HG03342 (cell line): ENCODE data around the gene CACNA1S.

Experiments used
- ATAC-seq: cut with Tn5 transposase; IDR thresholded peaks from one replicate; pipeline ENCODE4 v1.9.1; 2021; ENCODE audit warnings: mild to moderate bottlenecking, moderate library complexity; ENCODE audit not compliant: unreplicated experiment

CACNA1S gene

DNA sequence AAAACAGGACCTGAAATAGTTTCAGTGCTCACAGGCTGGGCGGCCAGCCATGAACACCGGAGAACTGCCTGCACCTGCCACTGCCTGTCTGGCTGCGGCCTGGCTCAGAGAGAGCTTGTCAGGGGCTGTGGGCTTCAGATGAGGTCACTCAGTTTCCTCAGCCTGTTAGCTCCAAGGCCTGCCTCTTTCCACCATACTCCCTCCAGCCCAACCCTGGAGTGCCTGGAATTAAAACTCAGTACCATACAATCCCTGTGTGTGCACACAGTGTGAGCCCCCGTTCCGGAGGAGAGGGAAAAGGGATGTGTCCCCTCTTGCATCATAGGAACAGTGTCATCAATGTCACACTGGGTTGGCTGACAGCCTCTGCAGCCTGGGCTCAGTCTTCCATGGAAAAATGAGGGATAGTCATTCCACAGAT lies 16.2 kb downstream of the CACNA1S start:
- ATAC-seq, result no peak

DNA sequence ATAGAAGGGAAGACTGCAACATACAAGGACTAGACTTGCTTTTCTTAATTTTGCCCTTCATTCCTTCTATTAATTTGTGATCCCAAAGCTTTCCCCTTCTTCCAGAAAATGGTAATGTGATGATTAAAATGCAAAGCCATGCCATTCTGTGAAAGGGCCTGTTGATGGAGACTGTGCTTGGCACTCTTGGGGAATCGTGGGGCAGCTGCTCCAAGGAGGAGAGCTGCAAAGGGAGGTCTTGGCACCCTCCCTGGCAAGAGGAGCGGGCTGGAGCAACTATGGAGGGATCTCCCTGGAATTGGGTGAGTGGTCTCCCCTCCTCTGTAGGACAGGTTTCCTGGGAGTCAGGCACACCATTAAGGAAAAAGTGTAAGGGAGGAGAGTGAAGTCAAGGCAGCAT lies 16.6 kb downstream of the CACNA1S start:
- no peak for ATAC-seq

DNA sequence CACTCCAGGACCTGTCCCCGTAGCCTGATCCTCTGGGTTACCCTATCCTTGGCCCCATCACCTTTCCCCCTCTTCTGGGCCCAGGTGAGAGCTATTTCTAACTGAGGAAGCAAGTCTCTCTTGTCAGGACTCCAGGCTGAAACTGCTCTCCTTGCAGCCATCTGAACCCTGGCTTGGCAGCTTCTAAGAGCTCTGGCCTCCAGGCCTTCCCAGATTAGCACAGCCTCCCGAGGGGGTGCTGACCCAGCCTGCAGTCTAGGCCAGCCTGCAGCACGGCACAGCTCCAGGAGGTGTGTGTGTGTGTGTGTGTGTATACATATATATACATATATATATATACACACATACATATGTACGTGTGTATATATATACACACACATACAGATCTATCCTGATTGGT lies 17.4 kb downstream of the CACNA1S start:
- no peak for ATAC-seq

DNA sequence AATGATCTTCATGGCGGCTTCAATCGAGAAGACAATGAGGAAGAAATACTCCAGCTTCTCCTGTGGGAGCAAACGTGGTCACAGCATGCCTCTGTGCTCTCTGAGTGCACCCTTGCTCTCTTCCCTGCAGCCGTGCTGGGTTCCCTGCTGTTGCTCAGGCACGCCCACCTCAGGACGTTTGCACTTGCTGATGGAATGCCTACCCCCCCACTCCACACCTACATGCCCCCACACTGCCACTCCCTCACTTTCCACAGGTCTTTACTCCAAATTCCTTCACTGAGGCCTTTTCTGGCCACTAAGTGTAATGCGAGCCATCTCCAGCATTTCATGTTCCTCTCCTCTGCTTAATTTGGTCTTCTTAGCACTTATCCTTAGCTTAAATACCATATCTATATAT lies 18.3 kb downstream of the CACNA1S start:
- no peak for ATAC-seq

DNA sequence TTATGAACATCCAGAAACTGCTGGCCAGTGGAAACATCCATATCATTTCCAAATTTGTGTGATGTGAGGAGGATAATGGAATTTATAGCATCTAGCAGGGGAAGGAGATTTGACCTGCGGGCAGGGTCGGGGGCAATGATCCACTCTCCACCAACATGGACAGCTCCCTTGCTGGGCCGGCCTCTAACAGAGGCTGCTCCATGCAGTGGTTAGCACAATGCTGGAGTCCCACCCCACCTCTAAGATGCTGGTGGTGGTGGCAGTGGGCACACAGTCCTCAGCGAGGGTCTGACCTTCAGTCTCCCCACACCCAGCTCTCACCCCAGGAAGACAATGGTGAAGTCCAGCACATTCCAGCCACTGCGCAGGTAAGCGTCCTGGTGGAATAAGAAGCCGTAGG lies 18.7 kb downstream of the CACNA1S start:
- no peak for ATAC-seq

DNA sequence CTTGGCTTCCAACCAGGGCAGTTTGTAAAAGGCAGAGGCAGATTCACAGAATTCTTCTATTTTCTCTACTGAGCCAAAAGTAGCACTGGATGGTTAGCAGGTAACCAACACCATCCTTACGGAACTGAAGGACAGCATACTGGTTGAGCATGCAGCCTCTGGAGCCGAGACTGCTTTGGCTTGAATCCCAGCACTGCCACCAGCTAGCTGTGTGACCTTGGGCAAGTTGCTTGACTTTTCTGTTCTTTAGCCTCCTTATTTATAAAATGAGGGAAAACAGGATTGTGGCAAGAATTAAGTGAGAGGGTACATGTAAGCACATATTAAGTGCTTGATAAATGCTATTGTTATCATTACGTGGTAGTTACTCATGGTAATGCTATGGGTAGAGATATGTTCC lies 19.5 kb downstream of the CACNA1S start:
- no peak for ATAC-seq

DNA sequence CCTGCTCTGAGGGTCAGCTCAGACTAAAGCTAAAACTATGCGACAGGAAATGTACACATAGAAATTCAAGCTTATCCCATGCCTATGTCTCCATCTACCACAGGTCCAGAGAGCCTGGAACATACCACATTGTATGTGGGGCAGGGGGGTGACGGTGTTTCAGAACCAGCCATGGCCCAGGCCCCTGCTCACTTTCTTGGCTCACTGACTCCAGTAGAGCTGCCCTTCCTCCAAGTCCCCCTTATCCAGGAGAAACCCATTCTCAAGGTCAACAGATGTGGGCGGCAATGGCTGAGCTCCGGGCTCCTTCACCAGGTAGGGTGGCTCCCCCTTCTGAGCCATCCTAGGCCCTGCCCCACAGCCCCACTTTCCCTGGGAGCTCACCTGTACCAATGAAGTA lies 21.0 kb downstream of the CACNA1S start:
- ATAC-seq, result no peak

DNA sequence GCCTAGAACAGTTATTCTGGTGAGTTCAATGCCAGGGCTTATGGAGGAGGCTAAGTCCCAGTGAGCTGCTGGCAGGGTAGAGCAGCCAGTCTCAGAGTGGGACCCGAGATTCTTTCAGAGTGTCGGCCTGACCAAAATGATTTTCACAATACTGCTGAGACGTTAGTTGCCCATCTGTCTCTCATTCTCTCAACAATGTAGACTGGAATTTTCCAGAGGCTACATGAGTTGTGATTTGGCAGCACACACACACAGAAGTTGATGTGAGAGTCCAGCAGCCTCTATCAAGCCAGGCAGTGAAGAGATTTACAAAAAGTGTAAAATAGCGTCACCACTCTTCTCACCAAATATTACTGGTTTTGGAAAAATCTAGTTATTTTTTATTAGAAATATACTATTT lies 21.7 kb downstream of the CACNA1S start:
- ATAC-seq, result no peak

DNA sequence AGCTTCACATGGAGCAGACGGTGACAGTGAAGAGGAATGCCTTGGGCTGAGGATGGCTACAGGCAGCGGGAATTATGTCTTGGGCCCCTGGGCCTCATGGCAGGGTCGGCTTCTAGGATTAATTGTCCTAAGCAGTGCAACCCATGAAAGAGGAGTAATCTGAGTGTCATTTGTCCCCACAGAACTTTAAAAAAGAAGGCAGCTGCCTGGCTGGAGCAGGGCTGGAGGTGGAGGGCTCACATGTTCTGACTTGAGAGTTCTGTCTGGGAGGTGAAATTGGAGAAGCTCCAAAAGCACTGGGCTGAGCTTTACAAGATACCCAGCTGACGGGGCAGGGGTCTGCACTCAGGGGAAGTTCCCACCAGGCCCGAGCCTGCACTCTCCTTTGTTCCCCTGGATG lies 22.6 kb downstream of the CACNA1S start:
- ATAC-seq, result no peak

DNA sequence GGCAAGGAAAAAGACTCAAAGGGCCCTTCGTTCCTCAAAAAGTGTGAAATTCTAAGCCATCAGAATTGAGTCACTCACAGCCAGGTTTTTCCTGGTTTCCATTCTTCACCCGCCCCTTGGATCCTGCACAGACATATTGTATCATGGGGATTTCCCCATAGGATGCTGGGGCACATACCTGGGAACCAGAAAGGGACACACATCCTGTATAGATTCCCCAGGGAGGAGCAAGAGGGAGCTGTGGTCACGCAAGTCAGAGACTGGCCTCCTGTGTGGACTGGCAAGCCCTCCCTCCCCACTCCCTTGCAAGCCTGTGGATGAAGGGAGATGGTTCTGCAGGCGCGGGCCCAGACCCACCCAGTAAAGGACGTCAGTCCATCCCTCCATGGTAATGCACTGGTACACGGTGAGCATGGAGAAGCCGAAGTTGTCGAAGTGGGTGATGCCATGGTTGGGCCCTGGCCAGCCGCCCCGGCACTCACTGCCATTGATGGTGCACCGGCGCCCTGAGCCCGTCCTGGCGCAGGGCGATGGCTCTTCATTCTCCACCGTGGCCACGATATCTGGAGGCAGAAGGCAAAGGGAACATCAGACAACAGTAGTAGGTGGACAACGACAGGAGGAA lies 23.2 kb downstream of the CACNA1S start:
- ATAC-seq, result no peak

DNA sequence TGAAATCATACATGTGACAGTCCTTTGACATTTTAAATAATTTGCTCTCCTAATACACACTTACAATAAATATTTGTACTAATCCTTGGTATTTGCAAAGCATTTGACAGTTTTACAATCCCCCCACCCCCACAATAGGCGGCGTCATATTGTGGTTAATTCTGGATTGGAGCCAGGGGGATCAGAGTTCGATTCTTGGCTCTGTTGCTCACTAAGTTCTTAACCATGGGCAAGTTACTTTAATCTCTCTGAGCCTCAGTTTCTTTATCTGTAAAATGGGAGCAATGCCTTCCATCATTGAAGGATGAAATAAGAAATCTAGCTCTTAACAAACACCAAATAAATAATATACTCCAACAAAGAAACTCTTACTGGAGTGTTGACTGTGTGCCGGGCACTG lies 23.8 kb downstream of the CACNA1S start:
- no peak for ATAC-seq

DNA sequence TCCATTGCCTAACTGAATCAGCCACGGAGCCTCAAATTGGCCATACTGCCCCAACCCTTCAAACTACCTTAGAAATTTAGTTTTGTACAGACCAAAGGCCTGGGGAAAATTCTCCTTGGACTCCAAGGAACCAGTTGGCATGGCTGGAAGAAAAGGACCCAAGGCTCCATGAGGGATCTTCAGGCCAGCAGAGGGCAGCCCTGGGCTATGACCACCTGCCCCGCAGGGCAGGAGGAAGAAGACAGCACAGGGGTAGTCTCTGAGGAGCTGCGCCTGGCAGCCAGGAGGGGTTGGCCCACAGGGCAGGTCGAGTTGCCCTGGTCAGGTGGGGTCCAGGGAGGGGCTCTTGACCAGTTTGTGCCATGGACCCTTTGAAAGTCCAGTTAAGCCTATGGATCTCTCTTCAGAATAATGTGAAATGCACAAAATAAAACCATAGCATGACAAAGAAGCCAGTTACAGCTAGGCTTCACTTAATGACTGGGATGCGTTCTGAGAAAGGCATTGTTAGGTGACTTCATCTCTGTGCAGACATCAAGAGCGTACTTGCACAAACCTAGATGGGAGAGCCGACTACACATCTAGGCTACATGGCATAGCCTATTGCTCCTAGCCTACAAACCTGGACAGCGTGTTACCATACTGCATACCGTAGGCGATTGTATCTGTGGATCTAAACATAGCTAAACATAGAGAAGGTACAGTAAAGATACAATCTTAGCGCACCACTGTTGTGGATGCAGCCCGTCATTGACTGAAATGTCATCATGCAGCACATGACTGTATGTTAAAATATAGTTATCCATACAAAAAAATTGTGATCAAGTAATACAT lies 26.1 kb downstream of the CACNA1S start:
- ATAC-seq, result no peak

DNA sequence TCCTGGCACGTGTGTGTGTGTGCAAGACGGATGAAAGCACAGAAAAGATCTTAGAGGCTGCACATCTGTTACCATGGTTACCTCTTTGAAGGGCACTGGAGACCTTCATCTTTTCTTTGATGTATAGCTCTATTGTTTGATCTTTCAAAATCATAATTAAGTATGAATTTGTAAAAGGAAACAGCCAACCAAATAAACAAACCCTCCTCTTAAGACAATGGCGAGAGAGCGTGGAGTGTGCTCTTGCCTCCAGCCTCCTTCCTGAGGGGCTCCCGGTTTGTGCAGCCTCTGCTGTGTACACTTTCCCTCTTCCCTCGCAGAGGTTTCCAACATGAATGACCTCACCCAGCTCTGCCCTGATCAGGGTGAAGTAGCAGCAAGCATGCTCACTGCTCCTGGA lies 27.9 kb downstream of the CACNA1S start:
- ATAC-seq, result no peak

DNA sequence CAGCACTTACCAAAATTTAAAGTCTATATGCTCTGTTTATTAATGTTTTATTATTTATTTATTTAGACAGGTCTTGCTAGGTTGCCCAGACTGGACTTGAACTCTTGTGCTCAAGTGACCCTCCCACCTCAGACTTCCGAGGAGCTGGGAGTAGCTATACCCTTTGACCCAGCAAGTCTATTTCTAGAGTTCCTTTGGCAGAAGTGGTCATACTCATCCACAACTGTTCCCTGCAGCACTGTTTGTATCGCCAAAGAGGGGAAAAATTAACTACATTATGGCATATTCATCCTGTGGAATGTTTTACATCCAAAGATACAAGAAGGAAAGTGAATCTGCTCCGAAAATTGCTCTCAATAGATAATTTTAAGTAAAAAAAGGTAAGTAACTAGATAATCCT lies 28.5 kb downstream of the CACNA1S start:
- ATAC-seq, result no peak

DNA sequence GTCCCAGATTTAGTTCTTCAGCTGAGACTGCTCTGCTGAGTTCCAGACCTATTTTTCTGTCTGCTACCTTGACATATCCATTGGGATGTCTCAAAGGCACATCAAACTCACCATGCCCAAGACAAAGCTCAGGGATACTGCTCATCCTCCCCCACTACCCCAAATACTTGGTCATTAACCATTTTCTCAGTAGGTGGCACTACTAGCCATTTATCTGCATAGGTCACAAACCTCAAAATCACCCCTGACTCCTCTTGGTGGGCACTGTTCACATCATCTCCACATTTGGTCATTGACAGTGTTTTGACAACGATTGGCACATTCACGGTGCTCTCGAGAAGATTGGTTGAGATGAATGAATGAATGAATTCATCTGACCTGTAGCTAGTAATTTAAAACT lies 32.1 kb downstream of the CACNA1S start:
- ATAC-seq, result no peak

DNA sequence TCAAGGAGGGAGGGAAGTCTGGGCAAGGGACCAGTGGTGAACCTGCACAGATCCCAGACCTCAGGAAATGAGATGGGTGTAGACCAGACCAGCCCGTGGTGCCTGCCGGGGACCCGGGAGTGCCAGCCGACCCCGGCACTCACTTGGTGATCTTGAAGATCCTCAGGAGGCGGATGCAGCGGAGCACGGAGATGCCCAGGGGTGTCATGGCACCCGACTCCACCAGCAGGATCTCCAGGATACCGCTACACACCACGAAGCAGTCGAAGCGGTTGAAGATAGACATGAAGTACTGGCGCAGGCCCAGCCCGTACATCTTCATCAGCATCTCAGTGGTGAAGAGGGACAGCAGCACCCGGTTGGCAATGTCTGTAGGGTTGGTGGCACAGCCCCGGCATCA lies 34.5 kb downstream of the CACNA1S start:
- ATAC-seq, result no peak

DNA sequence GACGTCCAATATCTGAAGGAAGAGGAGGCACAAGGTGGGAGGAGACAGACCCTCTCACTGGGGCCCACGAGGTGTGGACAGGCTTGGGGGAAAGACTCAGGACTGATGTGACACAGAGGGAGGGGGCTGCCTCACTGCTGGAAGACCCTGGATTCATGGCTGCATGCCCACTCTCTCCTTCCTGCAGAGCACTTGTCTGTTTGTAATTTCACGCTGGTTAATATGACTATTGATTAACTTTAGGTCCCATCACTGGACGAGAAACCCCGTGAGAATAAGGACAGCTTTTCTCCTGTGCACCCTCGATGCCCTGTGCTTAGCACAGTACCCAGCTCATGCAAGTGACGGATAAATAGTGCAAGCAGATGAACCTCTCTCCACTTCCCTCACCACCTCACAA lies 35.1 kb downstream of the CACNA1S start:
- ATAC-seq, result no peak

DNA sequence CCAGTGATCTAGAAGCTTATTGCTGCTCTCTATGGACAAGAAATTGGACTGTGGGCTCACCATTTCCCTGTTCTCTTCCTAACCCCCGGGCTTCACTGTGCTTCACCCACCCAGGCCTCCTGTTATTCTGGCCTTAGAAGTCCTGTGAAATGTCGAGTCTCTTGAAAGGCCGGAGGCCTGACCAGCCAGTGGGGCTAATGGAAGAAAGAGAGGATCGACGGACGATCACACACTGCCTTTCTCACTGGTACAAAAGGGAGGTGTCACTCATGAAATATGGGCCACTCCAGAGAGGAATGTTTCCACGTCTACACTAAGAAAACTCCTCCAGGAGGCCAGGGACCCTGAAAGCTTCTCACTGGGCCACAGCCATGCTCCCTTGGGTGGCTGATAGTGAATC lies 36.1 kb downstream of the CACNA1S start:
- ATAC-seq, result no peak

DNA sequence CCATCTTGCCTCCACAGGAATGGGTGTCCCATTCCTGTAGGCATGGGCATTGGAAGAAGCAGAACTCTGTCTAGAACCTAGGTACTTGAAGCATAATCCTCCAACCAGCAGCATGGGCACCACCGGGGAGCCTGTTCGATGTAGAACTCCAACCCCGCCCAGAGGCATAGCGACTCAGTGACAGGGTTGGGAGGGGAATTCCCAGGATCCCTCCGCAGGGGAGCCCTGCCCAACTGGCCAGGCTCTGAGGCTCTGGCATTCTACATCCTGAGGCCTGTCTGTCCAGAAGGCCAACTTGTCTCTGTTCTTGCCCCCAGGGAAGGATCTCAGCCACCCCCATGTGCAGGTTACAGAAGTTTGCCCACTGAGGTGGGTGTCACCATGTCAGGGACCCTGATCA lies 38.2 kb downstream of the CACNA1S start:
- ATAC-seq, result no peak

DNA sequence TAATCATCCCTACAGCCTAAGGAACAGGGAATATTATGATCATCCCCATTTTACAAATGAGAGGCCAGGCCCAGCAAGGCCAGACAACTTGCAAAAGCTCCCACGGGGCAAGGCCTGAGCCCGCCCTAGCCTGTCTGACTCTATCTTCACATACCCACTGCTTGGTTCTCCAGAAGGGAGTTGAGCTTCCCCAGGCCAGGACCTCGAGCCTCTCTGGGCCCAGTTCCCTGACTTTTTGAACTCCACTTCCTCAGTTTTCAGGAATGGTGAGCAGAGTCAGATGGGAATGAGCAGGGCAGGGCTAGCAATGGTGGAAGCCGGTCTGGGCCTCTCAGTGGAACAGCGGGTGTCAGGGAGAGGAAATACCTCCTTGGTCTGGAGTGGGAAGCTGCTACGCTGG lies 39.3 kb downstream of the CACNA1S start:
- no peak for ATAC-seq

DNA sequence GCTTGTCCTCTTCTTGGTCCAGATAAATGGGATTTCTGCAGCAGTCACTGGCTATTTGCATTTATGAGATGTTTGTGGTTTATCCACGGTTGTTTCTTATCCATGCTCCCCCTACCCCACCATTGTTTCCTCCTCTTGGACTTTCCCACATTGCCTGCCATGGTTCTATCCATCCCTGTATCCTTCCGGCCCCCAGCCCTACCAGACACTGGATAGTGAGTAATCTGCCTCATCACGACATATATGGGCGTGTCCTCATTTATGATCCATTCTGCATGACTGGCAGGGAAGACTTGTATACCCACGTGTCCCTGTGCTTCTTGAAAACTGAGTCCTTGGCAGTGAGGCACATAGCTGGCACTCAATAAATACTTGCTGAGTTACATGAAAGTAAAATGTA lies 40.1 kb downstream of the CACNA1S start:
- ATAC-seq, result no peak

DNA sequence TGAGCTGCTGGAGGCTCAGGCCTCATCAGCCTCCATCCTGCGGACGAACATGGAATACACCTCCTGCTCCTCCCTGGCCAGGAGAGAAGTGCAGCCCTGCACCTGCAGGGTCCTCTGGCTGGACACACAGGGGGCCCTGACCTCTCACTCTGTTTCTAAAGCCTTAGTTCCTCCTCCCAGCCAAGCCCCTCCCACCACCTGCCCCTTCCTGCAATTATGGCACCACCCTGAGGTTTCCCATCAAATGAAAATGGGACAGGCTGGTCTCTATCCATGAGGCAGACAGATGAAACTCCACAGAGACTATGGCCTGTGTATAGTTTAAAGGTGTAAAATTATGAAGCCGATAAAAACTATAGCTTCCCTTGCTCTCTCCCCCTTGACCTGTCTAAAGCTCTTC lies 42.6 kb downstream of the CACNA1S start:
- no peak for ATAC-seq

DNA sequence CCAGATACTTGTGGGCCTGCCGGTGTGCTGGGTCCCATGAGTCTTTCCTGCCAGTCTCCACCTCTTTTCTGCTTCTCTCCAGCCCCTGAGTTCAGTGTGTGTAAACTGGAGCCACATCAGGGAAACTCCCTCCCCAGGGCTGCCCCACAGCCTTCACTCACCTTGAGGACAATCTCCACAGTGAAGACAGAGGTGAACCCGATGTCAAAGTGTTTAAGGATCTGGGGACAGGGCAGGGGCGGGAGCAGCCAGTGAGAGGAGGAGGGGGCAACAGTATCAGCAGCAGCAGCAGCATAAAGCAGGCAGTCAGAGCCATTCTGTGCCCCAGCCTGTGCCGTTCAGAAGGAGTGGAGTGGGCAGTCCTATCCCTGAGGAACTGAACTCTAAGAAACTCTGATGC lies 43.2 kb downstream of the CACNA1S start:
- no peak for ATAC-seq
